GM10266 (cell line): Measurements from ENCODE around the gene CNOT6.

Experiments
- DNase-seq: peaks from one replicate; pipeline ENCODE4 v3.0.0; 2012; ENCODE audit errors: extremely low spot score
- CTCF ChIP-seq: IDR thresholded peaks from 2 replicates; pipeline ENCODE4 v1.5.1; 2012; ENCODE audit warnings: mild to moderate bottlenecking, low read depth; ENCODE audit not compliant: control insufficient read depth, insufficient read depth; ENCODE audit errors: missing control alignments

CNOT6 gene

DNA sequence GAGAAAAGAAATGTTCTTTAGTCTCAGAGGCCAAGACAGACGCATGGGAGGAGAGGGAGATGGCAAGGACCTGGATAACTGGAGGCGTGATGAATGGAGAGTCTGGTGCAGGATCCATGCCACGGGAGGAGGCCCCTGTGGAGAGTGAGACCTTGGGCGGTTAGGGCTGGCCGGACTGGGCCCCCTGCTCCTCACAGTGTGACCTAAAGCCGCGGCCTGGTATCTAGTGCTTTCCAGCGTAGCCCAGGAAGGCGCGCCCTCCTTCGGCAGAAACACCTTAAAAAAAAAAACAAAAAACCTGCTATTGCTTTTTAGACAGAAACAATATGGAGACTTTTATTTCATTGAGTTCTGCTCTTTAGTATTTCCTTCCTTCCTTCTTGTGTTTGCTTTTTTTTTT, 64.1 kb downstream of the CNOT6 start:
- DNase-seq: no peak
- TF ChIP-seq CTCF: no peak

DNA sequence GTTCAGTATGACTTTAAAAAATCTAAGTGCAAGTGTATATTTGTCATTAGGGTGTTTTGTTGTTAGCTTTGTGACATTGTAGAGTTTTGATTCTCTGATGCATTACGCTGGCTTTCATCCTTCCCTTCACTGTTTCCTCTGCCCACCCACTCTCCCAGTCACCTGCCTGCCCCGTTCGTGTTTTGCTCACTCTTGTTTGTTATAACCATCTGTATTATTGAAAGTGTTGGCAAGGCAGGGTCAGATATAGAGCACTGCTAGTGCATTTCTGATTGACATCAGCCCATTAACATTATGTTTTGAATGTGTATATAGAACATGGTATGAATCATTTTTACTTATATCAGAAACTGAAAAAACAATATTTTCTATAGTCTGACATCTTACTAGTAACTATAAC, 69.8 kb downstream of the CNOT6 start:
- no peak for DNase-seq
- TF ChIP-seq CTCF: no peak

DNA sequence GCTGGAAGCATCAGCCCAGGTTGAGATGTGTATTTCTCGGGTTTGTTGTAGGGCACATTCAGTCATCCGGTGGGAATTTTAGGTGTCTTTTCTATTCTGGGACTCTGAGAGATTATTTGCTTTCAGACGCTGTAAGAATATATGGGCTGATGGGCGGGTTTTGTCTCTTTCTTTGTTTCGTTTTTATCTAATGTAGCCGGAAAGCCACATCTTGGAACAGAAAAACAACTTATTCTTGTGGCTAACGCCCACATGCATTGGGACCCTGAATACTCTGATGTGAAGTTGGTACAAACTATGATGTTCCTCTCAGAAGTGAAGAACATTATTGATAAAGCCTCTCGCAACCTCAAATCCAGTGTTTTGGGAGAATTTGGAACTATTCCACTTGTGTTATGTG, 74.7 kb downstream of the CNOT6 start:
- no peak for DNase-seq
- TF ChIP-seq CTCF: no peak

DNA sequence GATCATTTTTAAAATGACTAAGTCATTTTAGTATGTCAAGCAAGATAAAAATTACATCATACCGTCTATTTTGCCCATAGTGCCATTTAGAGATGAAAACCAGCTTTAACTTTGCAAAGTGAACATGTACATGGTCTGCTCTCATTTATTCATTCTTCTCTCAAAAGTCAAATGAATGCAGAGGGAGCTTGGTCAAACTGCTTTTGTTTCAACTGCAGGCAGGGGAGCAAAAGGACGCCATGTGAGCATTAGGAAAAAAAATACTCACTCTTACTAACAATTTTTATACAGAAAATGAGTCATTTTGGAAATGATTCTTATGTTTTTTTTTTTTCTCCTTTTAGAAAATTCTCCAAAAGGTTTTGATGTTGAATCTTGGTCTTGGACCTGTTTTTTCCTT, 81.4 kb downstream of the CNOT6 start:
- TF ChIP-seq CTCF: no peak
- no peak for DNase-seq

DNA sequence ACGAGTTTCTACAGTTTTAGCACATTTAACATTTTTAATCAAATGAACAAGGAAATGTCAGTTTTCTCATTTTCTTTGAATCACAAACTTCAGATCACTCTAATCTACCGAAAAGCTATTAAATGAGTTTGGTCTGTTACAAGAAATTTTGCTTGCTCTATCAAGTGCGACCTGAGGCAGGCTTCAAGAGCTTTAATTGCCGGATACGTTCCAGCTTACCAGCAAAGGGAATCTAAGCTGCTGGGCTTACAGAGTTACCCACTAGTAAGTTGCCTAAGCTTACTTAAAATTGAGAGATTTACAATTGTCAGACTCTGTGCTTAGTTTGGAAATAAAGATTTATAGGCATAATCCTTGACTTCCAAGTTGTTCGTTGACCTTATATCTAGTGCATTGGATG, 86.5 kb downstream of the CNOT6 start:
- TF ChIP-seq CTCF: no peak
- DNase-seq: no peak

GRCh38 chr5:180583738-180584137, 89.6 kb downstream of the CNOT6 start:
- DNase-seq: no peak
- no peak for TF ChIP-seq CTCF

DNA sequence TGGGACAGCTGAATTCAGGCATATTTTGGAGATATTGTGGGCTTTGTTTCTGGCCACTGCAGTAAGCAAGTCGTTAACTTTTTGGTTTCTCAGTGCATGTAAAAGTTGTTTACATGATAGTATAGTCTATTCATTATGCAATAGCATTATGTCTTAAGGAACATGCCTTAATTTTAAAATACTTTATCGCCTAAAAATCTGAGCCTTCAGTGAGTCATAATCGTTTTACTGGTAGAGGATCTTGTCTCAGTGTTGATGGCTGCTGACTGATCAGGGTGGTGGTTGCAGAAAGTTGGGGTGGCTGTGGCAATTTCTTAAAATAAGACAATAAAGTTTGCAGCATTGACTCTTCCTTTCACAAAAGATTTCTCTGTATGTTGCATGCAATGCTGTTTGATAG, 92.0 kb downstream of the CNOT6 start:
- no peak for DNase-seq
- TF ChIP-seq CTCF: no peak
